H9 (cell line): ENCODE measurements around the gene FUT6. TPM values are rescaled to one million over a fixed set of nuclear protein-coding genes. Genes with fewer than 3 reads are reported as not detected.
"Not testable (repeated sequence)": the region's sequence is repeated elsewhere in the genome, so short reads cannot be mapped to it uniquely, and the experiment has no call there.

Experiments used
- DNase-seq: peaks from one replicate; pipeline ENCODE4 v3.0.0-alpha.2; 2017
- H2AFZ ChIP-seq: one replicate; pipeline ENCODE4 v1.6.1; 2013; ENCODE audit warnings: mild to moderate bottlenecking, low read length, control low read depth, moderate library complexity
- H2AK5ac ChIP-seq: 2 replicates; pipeline ENCODE4 v1.6.1; 2013; ENCODE audit warnings: low read length, control low read depth, mixed read lengths; ENCODE audit not compliant: insufficient read length
- H2BK120ac ChIP-seq: one replicate; pipeline ENCODE4 v1.6.1; 2013; ENCODE audit warnings: low read depth, mild to moderate bottlenecking, low read length, control low read depth, inconsistent platforms; ENCODE audit not compliant: poor library complexity, severe bottlenecking
- H2BK12ac ChIP-seq: 2 replicates; pipeline ENCODE4 v1.6.1; 2013; ENCODE audit warnings: low read length, control low read depth, mixed read lengths, low read depth; ENCODE audit not compliant: insufficient read length
- H2BK15ac ChIP-seq: 2 replicates; pipeline ENCODE4 v1.6.1; 2013; ENCODE audit warnings: low read depth, low read length, control low read depth
- H2BK20ac ChIP-seq: one replicate; pipeline ENCODE4 v1.6.1; 2013; ENCODE audit warnings: low read depth, mild to moderate bottlenecking, low read length, control low read depth, inconsistent platforms; ENCODE audit not compliant: poor library complexity, severe bottlenecking
- H2BK5ac ChIP-seq: 2 replicates; pipeline ENCODE4 v1.6.1; 2013; ENCODE audit warnings: low read length, control low read depth, mixed read lengths; ENCODE audit not compliant: insufficient read length
- H3K14ac ChIP-seq: 2 replicates; pipeline ENCODE4 v1.6.1; 2013; ENCODE audit warnings: low read length, control low read depth; ENCODE audit not compliant: insufficient read depth
- H3K18ac ChIP-seq: 2 replicates; pipeline ENCODE4 v1.6.1; 2013; ENCODE audit warnings: low read depth, mild to moderate bottlenecking, mixed read lengths, low read length, control low read depth; ENCODE audit not compliant: insufficient read length
- H3K23ac ChIP-seq: 2 replicates; pipeline ENCODE4 v1.6.1; 2013; ENCODE audit warnings: low read length, control low read depth, mixed read lengths, low read depth; ENCODE audit not compliant: insufficient read length
- H3K23me2 ChIP-seq: 2 replicates; pipeline ENCODE4 v1.6.1; 2013; ENCODE audit warnings: low read depth, mild to moderate bottlenecking, mixed read lengths, low read length, control low read depth; ENCODE audit not compliant: insufficient read length, poor library complexity, severe bottlenecking
- H3K27ac ChIP-seq: 2 replicates; pipeline ENCODE4 v1.5.1; 2013; ENCODE audit warnings: low read length, control low read depth, mixed read lengths, low read depth; ENCODE audit not compliant: insufficient read length
- H3K27me3 ChIP-seq: 2 replicates; pipeline ENCODE4 v1.6.1; 2013; ENCODE audit warnings: low read length, control low read depth, inconsistent platforms; ENCODE audit not compliant: insufficient read depth
- H3K4ac ChIP-seq: 2 replicates; pipeline ENCODE4 v1.6.1; 2013; ENCODE audit warnings: low read depth, mild to moderate bottlenecking, control low read depth, inconsistent platforms, low read length, moderate library complexity
- H3K4me1 ChIP-seq: 2 replicates; pipeline ENCODE4 v1.6.1; 2013; ENCODE audit warnings: low read length, control low read depth, inconsistent platforms; ENCODE audit not compliant: insufficient read depth
- H3K4me2 ChIP-seq: 2 replicates; pipeline ENCODE4 v1.6.1; 2013; ENCODE audit warnings: low read length, control low read depth, mixed read lengths; ENCODE audit not compliant: insufficient read length, insufficient read depth
- H3K56ac ChIP-seq: 2 replicates; pipeline ENCODE4 v1.6.1; 2013; ENCODE audit warnings: low read depth, mild to moderate bottlenecking, mixed read lengths, low read length, control low read depth; ENCODE audit not compliant: insufficient read length
- H3K79me1 ChIP-seq: 2 replicates; pipeline ENCODE4 v1.6.1; 2013; ENCODE audit warnings: low read depth, mild to moderate bottlenecking, moderate library complexity, low read length, control low read depth, inconsistent platforms; ENCODE audit not compliant: insufficient read depth, poor library complexity, severe bottlenecking
- H3K79me2 ChIP-seq: 2 replicates; pipeline ENCODE4 v1.6.1; 2013; ENCODE audit warnings: low read length, control low read depth, inconsistent platforms; ENCODE audit not compliant: insufficient read depth
- H3K9ac ChIP-seq: 2 replicates; pipeline ENCODE4 v1.6.1; 2013; ENCODE audit warnings: low read length, control low read depth, mixed read lengths; ENCODE audit not compliant: insufficient read length; ENCODE audit errors: extremely low read depth
- H3K9me3 ChIP-seq: one replicate; pipeline ENCODE4 v1.6.1; 2013; ENCODE audit warnings: low read depth, low read length, inconsistent platforms; ENCODE audit not compliant: control insufficient read depth
- H3T11ph ChIP-seq: one replicate; pipeline ENCODE4 v1.6.1; 2013; ENCODE audit warnings: mild to moderate bottlenecking, low read length, control low read depth, inconsistent platforms
- H4K20me1 ChIP-seq: one replicate; pipeline ENCODE4 v1.6.1; 2013; ENCODE audit not compliant: control insufficient read depth, insufficient read length, insufficient read depth
- H4K5ac ChIP-seq: 2 replicates; pipeline ENCODE4 v1.6.1; 2013; ENCODE audit warnings: low read depth, mild to moderate bottlenecking, mixed read lengths, low read length, control low read depth; ENCODE audit not compliant: insufficient read length
- H4K8ac ChIP-seq: replicated peaks from 2 replicates; pipeline ENCODE4 v1.6.1; 2013; ENCODE audit warnings: low read length, control low read depth, mixed read lengths, low read depth; ENCODE audit not compliant: insufficient read length
- H4K91ac ChIP-seq: 2 replicates; pipeline ENCODE4 v1.6.1; 2013; ENCODE audit warnings: low read depth, mild to moderate bottlenecking, moderate library complexity, mixed read lengths, low read length, control low read depth; ENCODE audit not compliant: insufficient read length
- H3K27ac Mint-ChIP-seq, 3 experiments: 2 replicates in 2 of 3; 3 replicates in 1 of 3; pipeline ENCODE4 v1.8.0; 2020 to 2021; ENCODE audit warnings: mixed read lengths in 3 of 3, mild to moderate bottlenecking in 1 of 3, moderate library complexity in 1 of 3
- H3K27me3 Mint-ChIP-seq: 2 replicates; pipeline ENCODE4 v1.8.0; 2021; ENCODE audit warnings: low read depth, mild to moderate bottlenecking, moderate library complexity, mixed read lengths
- H3K36me3 Mint-ChIP-seq, 3 experiments: 2 replicates in 2 of 3; 3 replicates in 1 of 3; pipeline ENCODE4 v1.8.0; 2020 to 2021; ENCODE audit warnings: low read depth in 3 of 3, mixed read lengths in 3 of 3; ENCODE audit not compliant: insufficient read depth in 1 of 3
- H3K4me1 Mint-ChIP-seq, 2 experiments: 2 replicates each; pipeline ENCODE4 v1.8.0; 2020; ENCODE audit warnings: mixed read lengths in 2 of 2
- H3K4me3 Mint-ChIP-seq, 2 experiments: 2 replicates in 1 of 2; 3 replicates in 1 of 2; pipeline ENCODE4 v1.8.0; 2020 to 2021; ENCODE audit warnings: mild to moderate bottlenecking in 2 of 2, mixed read lengths in 2 of 2, moderate library complexity in 1 of 2
- H3K9me3 Mint-ChIP-seq, 2 experiments: 2 replicates in 1 of 2; 3 replicates in 1 of 2; pipeline ENCODE4 v1.8.0; 2020; ENCODE audit warnings: mild to moderate bottlenecking in 2 of 2, mixed read lengths in 2 of 2, moderate library complexity in 1 of 2
- WGBS: extraction: QIAGEN DNeasy Blood & Tissue Kit; methylation state at CpG from one replicate; pipeline ENCODE4 v1.1.7; 2013; ENCODE audit warnings: missing lambda C conversion rate, low lambda C conversion rate, mixed read lengths; ENCODE audit not compliant: insufficient read length; ENCODE audit errors: extremely low coverage; 5-methylcytosine and 5-hydroxymethylcytosine counted together
- total RNA-seq: library from RNA; stranded (reverse); gene quantifications from 2 replicates; pipeline ENCODE4 v1.2.1, GENCODE V29; 2021
- TF ChIP-seq, protein P1 (sequence below): fragments of 200-600 bp; sonication (generic); conservative IDR thresholded peaks from 3 replicates; pipeline ENCODE4 v1.8.0; 2021; ENCODE audit warnings: antibody characterized with exemption, mild to moderate bottlenecking

The FUT6 gene
- total RNA-seq, 1 experiment from 2014 or later = 0.13 TPM

DNA sequence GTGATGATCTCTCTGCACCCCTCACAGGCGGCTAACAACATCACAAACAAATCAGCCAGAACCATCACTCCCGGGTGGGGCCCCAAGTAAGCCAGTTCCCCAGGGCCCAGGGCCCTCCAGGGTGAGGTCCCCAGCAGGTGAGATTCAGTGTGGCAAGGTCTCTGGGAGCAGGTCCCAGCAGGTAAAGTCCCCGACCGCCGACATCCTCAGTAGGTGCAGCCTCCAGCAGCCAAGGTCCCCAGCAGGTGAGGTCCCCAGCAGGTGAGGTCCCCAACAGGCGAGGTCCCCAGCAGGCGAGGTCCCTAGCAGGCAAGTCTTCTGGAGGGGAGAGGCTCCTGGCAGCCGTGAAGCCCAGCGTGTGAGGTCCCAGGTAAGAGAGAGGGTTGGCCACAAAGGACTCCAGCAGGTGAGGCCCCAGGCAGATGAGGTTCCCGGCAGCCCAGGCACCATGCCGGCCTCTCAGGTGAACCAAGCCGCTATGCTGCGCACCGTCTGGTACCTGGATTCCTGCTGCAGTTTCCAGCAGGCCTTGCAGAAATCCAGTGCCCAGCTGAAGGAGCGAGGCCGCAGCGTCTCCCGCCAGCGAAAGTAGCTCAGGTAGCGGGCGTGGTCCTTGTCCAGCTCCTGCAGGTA lies 3.9 kb upstream of the FUT6 start:
- Histone ChIP-seq H3K27me3 (no peaks in the 10 kb centered on the region), H2BK15ac (no peak overlapping the region), H3K18ac (no peak overlapping the region), H4K8ac (no peak overlapping the region), H3K23me2 (no peaks in the 10 kb centered on the region), H2AFZ (no peak overlapping the region), H3K27ac (no peak overlapping the region), H2AK5ac (no peak overlapping the region), H3K79me2 (no peaks in the 10 kb centered on the region), H3K56ac (no peak overlapping the region), H3K9me3 (no peaks in the 10 kb centered on the region), H3K9ac (no peak overlapping the region), H4K91ac (no peak overlapping the region), H3K4me1 (no peaks in the 10 kb centered on the region), H2BK120ac (no peak overlapping the region), H4K5ac (no peak overlapping the region), H2BK5ac (no peak overlapping the region), H3K79me1 (no peaks in the 10 kb centered on the region), H3K4ac (no peak overlapping the region), H3K23ac (no peak overlapping the region), H3K14ac (no peak overlapping the region), H2BK20ac (no peak overlapping the region), H3K4me2 (no peak overlapping the region), H2BK12ac (no peak overlapping the region), H3T11ph (no peak overlapping the region), H4K20me1 (no peaks in the 10 kb centered on the region)
- Mint-ChIP-seq H3K27me3 (peaks cover 11% of the 10 kb centered on the region), H3K9me3 (peaks cover 0 to 4% of the 10 kb centered on the region in 2 experiments; a peak in 3 of 5 replicates), H3K4me1 (no peaks in the 10 kb centered on the region), H3K36me3 (no peaks in the 10 kb centered on the region), H3K4me3 (no peak overlapping the region), H3K27ac (no peak overlapping the region)
- WGBS = no CpG with 5 or more reads among the region's 21 CpGs
- TF ChIP-seq, protein P1, sequence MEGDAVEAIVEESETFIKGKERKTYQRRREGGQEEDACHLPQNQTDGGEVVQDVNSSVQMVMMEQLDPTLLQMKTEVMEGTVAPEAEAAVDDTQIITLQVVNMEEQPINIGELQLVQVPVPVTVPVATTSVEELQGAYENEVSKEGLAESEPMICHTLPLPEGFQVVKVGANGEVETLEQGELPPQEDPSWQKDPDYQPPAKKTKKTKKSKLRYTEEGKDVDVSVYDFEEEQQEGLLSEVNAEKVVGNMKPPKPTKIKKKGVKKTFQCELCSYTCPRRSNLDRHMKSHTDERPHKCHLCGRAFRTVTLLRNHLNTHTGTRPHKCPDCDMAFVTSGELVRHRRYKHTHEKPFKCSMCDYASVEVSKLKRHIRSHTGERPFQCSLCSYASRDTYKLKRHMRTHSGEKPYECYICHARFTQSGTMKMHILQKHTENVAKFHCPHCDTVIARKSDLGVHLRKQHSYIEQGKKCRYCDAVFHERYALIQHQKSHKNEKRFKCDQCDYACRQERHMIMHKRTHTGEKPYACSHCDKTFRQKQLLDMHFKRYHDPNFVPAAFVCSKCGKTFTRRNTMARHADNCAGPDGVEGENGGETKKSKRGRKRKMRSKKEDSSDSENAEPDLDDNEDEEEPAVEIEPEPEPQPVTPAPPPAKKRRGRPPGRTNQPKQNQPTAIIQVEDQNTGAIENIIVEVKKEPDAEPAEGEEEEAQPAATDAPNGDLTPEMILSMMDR = no peak
- DNase-seq = no peak

DNA sequence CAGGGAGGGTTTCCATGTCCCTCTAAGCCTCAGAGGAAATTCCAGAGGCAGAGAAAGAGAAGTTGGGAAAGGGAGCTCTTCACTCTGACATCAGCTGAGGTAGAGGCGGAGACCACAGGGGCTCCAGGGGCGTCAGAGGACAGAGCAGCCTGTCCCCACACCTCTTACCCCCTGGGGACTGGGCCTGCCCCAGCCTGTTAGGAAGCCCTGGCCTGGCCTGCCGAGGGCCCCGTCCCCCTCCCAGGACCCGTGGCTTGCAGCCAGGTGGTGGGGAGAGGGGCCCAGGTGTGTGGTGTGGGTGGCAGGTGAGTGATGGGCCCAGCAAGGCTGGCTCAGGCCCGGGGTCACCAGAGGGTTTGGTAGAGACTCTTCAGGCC lies 2.2 kb upstream of the FUT6 start:
- H3K27me3 Mint-ChIP-seq = peaks cover 14% of the 10 kb centered on the region
- not testable (repeated sequence) for H3K27ac Mint-ChIP-seq, H3T11ph ChIP-seq, H4K5ac ChIP-seq, H2BK15ac ChIP-seq, H4K8ac ChIP-seq, H3K4me1 Mint-ChIP-seq, DNase-seq, H3K56ac ChIP-seq, H3K4me2 ChIP-seq, H2BK12ac ChIP-seq, H3K14ac ChIP-seq, H3K27ac ChIP-seq, H3K4me3 Mint-ChIP-seq, H3K9me3 ChIP-seq, H3K9ac ChIP-seq, H2BK5ac ChIP-seq, H3K23me2 ChIP-seq, H2AK5ac ChIP-seq, H3K9me3 Mint-ChIP-seq, H3K18ac ChIP-seq, H3K4me1 ChIP-seq, H3K23ac ChIP-seq, H2AFZ ChIP-seq, H3K4ac ChIP-seq, H3K36me3 Mint-ChIP-seq, H2BK120ac ChIP-seq, H3K27me3 ChIP-seq, H4K91ac ChIP-seq, H3K79me1 ChIP-seq, H3K79me2 ChIP-seq, H2BK20ac ChIP-seq, H4K20me1 ChIP-seq
- WGBS = no CpG with 5 or more reads among the region's 6 CpGs
